ENCODE data around the gene NEK8. TPM values are rescaled to one million over a fixed set of nuclear protein-coding genes. Genes with fewer than 3 reads are reported as not detected.

The NEK8 gene
- polyA plus RNA-seq, 1 donor from 2014 or later: 1.5 TPM

DNA sequence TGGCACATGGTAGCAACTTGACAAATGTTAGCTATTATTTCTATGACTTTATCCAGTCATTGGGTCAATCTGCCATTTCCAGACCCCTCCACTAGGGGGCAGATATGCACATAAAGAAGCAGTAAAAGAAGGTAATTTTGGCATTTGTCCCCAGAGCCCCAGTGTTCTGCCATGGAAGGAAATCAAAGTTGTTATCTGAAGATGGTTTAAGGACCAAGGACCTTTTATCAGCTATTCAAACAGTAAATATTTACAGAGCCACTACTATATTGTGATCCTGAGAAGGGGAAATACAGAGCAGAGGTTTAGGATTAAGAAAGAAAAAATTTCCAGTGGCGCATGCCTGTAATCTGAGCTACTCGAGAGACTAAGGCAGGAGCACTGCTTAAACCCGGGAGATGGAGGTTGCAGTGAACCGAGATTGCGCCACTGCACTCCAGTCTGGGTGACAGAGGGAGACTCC, 35.2 kb downstream of the NEK8 start:
- no peaks in the 10 kb centered on the region for H3F3A ChIP-seq (ENCODE audit: insufficient read depth, low read length, poor library complexity, severe bottlenecking)
- H3K27ac ChIP-seq (ENCODE audit: low read length): no peak overlapping the region
- H3K79me2 ChIP-seq (replicated peaks; ENCODE audit: insufficient read depth, low read length): no peaks in the 10 kb centered on the region
- no peaks in the 10 kb centered on the region for H3K27me3 ChIP-seq (ENCODE audit: insufficient read depth, low read depth, low read length)
- H4K20me1 ChIP-seq (ENCODE audit: insufficient read depth): no peaks in the 10 kb centered on the region
- no peak overlapping the region for H2AFZ ChIP-seq (ENCODE audit: low read depth, low read length)
- TF ChIP-seq EZH2 (IDR thresholded peaks at IDR 0.05; ENCODE audit: borderline replicate concordance, insufficient read depth, low read length, poor library complexity, severe bottlenecking) (no peak), MXI1 (conservative IDR thresholded peaks at IDR 0.05; ENCODE audit: poor library complexity, severe bottlenecking) (no peak), RAD21 (conservative IDR thresholded peaks at IDR 0.05) (peak; percentile 79), SMC3 (conservative IDR thresholded peaks at IDR 0.05; ENCODE audit: poor library complexity) (peak; percentile 86), EP300 (conservative IDR thresholded peaks at IDR 0.05; ENCODE audit: poor library complexity, severe bottlenecking) (no peak)
- TF ChIP-seq, protein P1, sequence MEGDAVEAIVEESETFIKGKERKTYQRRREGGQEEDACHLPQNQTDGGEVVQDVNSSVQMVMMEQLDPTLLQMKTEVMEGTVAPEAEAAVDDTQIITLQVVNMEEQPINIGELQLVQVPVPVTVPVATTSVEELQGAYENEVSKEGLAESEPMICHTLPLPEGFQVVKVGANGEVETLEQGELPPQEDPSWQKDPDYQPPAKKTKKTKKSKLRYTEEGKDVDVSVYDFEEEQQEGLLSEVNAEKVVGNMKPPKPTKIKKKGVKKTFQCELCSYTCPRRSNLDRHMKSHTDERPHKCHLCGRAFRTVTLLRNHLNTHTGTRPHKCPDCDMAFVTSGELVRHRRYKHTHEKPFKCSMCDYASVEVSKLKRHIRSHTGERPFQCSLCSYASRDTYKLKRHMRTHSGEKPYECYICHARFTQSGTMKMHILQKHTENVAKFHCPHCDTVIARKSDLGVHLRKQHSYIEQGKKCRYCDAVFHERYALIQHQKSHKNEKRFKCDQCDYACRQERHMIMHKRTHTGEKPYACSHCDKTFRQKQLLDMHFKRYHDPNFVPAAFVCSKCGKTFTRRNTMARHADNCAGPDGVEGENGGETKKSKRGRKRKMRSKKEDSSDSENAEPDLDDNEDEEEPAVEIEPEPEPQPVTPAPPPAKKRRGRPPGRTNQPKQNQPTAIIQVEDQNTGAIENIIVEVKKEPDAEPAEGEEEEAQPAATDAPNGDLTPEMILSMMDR (IDR thresholded peaks at IDR 0.05; ENCODE audit: poor library complexity, severe bottlenecking): peak; percentile 90
- TF ChIP-seq, protein P2, sequence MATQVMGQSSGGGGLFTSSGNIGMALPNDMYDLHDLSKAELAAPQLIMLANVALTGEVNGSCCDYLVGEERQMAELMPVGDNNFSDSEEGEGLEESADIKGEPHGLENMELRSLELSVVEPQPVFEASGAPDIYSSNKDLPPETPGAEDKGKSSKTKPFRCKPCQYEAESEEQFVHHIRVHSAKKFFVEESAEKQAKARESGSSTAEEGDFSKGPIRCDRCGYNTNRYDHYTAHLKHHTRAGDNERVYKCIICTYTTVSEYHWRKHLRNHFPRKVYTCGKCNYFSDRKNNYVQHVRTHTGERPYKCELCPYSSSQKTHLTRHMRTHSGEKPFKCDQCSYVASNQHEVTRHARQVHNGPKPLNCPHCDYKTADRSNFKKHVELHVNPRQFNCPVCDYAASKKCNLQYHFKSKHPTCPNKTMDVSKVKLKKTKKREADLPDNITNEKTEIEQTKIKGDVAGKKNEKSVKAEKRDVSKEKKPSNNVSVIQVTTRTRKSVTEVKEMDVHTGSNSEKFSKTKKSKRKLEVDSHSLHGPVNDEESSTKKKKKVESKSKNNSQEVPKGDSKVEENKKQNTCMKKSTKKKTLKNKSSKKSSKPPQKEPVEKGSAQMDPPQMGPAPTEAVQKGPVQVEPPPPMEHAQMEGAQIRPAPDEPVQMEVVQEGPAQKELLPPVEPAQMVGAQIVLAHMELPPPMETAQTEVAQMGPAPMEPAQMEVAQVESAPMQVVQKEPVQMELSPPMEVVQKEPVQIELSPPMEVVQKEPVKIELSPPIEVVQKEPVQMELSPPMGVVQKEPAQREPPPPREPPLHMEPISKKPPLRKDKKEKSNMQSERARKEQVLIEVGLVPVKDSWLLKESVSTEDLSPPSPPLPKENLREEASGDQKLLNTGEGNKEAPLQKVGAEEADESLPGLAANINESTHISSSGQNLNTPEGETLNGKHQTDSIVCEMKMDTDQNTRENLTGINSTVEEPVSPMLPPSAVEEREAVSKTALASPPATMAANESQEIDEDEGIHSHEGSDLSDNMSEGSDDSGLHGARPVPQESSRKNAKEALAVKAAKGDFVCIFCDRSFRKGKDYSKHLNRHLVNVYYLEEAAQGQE (IDR thresholded peaks at IDR 0.05; ENCODE audit: borderline replicate concordance): no peak
- no peaks in the 10 kb centered on the region for H3K36me3 ChIP-seq (ENCODE audit: insufficient read depth, low read length)
- no peak overlapping the region for H3K4me2 ChIP-seq (ENCODE audit: low read length)
- no peak overlapping the region for H3K4me3 ChIP-seq (ENCODE audit: low read length)
- H3K9ac ChIP-seq (ENCODE audit: low read length): no peak overlapping the region
- H3K9me2 ChIP-seq (ENCODE audit: insufficient read depth, low read length): no peaks in the 10 kb centered on the region
- no peaks in the 10 kb centered on the region for H3K9me3 ChIP-seq (ENCODE audit: low read length)

DNA sequence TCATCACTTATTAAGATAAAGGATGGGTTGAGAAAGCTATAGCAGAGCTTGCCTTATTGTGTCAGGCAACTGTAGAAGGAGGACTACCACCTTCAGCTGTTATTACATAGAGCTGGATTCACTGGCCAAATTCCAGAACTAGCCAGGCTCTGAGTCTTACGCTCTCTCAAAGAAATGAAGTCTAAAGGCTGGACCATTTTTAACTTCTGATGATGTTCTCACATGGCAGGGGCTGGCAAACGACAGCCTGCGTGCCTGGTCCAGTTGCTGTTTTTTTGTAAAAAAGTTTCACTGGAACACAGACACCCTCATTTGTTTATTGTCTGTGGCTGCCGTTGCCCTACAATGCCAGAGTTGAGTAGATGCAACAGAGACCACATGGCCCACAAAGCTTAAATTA, 36.5 kb downstream of the NEK8 start:
- TF ChIP-seq TAF1 (IDR thresholded peaks at IDR 0.05; ENCODE audit: low read depth) (no peak), SMC3 (conservative IDR thresholded peaks at IDR 0.05; ENCODE audit: poor library complexity) (no peak), EP300 (conservative IDR thresholded peaks at IDR 0.05; ENCODE audit: poor library complexity, severe bottlenecking) (no peak), RAD21 (conservative IDR thresholded peaks at IDR 0.05) (no peak), POLR2AphosphoS5 (IDR thresholded peaks at IDR 0.05) (no peak), EZH2 (IDR thresholded peaks at IDR 0.05; ENCODE audit: borderline replicate concordance, insufficient read depth, low read length, poor library complexity, severe bottlenecking) (no peak), MXI1 (conservative IDR thresholded peaks at IDR 0.05; ENCODE audit: poor library complexity, severe bottlenecking) (no peak)
- TF ChIP-seq, protein P2 (IDR thresholded peaks at IDR 0.05; ENCODE audit: borderline replicate concordance): no peak
- TF ChIP-seq, protein P1 (IDR thresholded peaks at IDR 0.05; ENCODE audit: poor library complexity, severe bottlenecking): no peak
- Histone ChIP-seq H3K79me2 (replicated peaks; ENCODE audit: insufficient read depth, low read length) (no peaks in the 10 kb centered on the region), H3K9ac (ENCODE audit: low read length) (no peak overlapping the region), H3K27ac (ENCODE audit: low read length) (no peak overlapping the region), H3F3A (ENCODE audit: insufficient read depth, low read length, poor library complexity, severe bottlenecking) (no peaks in the 10 kb centered on the region), H3K4me2 (ENCODE audit: low read length) (no peak overlapping the region), H3K4me3 (ENCODE audit: low read length) (no peak overlapping the region), H4K20me1 (ENCODE audit: insufficient read depth) (no peaks in the 10 kb centered on the region), H3K27me3 (ENCODE audit: insufficient read depth, low read depth, low read length) (no peaks in the 10 kb centered on the region), H2AFZ (ENCODE audit: low read depth, low read length) (no peak overlapping the region), H3K9me2 (ENCODE audit: insufficient read depth, low read length) (no peaks in the 10 kb centered on the region), H3K9me3 (ENCODE audit: low read length) (no peaks in the 10 kb centered on the region), H3K36me3 (ENCODE audit: insufficient read depth, low read length) (no peaks in the 10 kb centered on the region)
